GM12873 (cell line): ENCODE data around the gene MNS1.

Experiments used
- CTCF ChIP-seq: IDR thresholded peaks from 2 replicates; pipeline ENCODE4 v1.5.1; 2012; ENCODE audit warnings: low read depth, mild to moderate bottlenecking, moderate library complexity, low read length, control low read depth; ENCODE audit not compliant: insufficient read depth; ENCODE audit errors: missing control alignments

Gene MNS1

GRCh38 chr15:56411122-56411749 is 53.7 kb downstream of the MNS1 start:
- no peak for TF ChIP-seq CTCF

- TF ChIP-seq CTCF: no peak
These were observed 54.2 kb downstream of the MNS1 start for GRCh38 chr15:56410721-56411120.

- TF ChIP-seq CTCF: no peak
These were observed 70.0 kb downstream of the MNS1 start for GRCh38 chr15:56394909-56395308.

GRCh38 chr15:56393277-56393676 is 71.7 kb downstream of the MNS1 start:
- TF ChIP-seq CTCF: no peak

GRCh38 chr15:56390739-56391267 is 74.1 kb downstream of the MNS1 start:
- TF ChIP-seq CTCF: no peak

GRCh38 chr15:56385908-56386307 is 79.0 kb downstream of the MNS1 start:
- TF ChIP-seq CTCF: no peak

GRCh38 chr15:56383010-56383409 is 81.9 kb downstream of the MNS1 start:
- TF ChIP-seq CTCF: no peak
